A172 (cell line): ENCODE measurements around the gene ATP5ME. TPM values are rescaled to one million over a fixed set of nuclear protein-coding genes. Genes with fewer than 3 reads are reported as not detected.

Source experiments
- DNase-seq: peaks from one replicate; pipeline ENCODE4 v3.0.0-alpha.2; 2015; ENCODE audit warnings: low spot score
- total RNA-seq: library from RNA; depleted of rRNA; stranded (reverse); fragments of >200 nt; shearing (Covaris generic); gene quantifications from 2 replicates; pipeline ENCODE4 v1.2.3, GENCODE V29; 2014; rRNA removed

ATP5ME gene
- total RNA-seq, 1 experiment from 2014 or later = 201 TPM

- DNase-seq = no peak
These were observed 50.8 kb downstream of the ATP5ME start for GRCh38 chr4:622996-623913.

Other genes with a start within 250 kb of the ATP5ME start
- gene ZNF721, start 175.1 kb downstream of the ATP5ME start, total RNA-seq = 11.9 and 18.5 TPM in 2 replicates
- gene PIGG, start 175.1 kb downstream of the ATP5ME start, total RNA-seq = 28.3 and 35.4 TPM in 2 replicates
- gene TMEM271, start 98.0 kb downstream of the ATP5ME start, total RNA-seq = not detected in 2 replicates
- gene PDE6B, start 48.7 kb downstream of the ATP5ME start, total RNA-seq = not detected in 2 replicates
- gene MYL5, start 266 bp upstream of the ATP5ME start, total RNA-seq = 19.0 and 25.0 TPM in 2 replicates
- 0.26 and 0.81 TPM in 2 replicates for gene SLC49A3, start 14.9 kb upstream of the ATP5ME start, total RNA-seq
- gene PCGF3, start 31.6 kb upstream of the ATP5ME start, total RNA-seq = 38.4 and 56.3 TPM in 2 replicates
- gene CPLX1, start 151.9 kb upstream of the ATP5ME start, total RNA-seq = 0.19 and 0.64 TPM in 2 replicates